HG02852 (cell line): ENCODE measurements around the gene NFIX.
A peak's percentile ranks its signal among the peaks of the same experiment; 100 is the strongest.

ENCODE experiments used
- ATAC-seq: cut with Tn5 transposase; IDR thresholded peaks from one replicate; pipeline ENCODE4 v1.9.1; 2021; ENCODE audit warnings: mild to moderate bottlenecking, moderate library complexity; ENCODE audit not compliant: unreplicated experiment

The NFIX gene

DNA sequence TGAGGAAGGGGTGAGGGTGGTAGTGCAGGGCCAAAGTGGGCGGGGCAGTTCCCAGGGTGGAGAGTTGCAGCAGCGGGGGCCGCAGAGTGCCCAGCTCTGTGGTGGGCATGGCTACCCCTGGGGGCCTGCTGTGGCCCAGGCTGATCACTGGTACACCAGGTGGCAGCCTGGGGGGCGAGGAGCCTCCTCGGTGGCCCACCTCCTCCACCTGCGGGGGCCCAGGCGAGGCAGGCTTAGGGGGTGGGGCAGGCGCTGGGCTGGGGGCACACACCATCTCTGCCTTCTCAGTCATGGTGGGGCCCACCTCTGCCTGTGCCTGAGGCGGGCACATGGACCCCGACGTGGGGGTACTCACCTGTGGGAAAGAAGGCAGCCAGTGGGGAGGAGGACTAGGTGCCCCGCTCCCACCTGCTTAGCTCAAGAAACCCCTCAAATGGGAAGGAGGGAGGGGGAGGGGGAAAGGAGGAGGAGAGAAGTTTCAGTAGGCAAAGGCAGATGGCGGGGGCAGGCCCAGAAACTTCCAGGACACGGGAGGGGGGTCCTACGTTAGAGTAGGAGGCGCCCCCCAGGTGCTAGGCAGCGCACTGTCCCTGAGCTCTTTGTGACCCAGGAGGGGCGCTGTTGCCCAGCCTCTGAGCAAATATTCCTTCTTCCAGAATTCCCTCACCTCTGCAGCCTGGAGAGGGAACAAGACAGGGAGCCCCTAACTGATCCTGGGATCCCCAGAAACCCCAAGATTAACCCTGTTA is 105.7 kb downstream of the NFIX start:
- no peak for ATAC-seq

DNA sequence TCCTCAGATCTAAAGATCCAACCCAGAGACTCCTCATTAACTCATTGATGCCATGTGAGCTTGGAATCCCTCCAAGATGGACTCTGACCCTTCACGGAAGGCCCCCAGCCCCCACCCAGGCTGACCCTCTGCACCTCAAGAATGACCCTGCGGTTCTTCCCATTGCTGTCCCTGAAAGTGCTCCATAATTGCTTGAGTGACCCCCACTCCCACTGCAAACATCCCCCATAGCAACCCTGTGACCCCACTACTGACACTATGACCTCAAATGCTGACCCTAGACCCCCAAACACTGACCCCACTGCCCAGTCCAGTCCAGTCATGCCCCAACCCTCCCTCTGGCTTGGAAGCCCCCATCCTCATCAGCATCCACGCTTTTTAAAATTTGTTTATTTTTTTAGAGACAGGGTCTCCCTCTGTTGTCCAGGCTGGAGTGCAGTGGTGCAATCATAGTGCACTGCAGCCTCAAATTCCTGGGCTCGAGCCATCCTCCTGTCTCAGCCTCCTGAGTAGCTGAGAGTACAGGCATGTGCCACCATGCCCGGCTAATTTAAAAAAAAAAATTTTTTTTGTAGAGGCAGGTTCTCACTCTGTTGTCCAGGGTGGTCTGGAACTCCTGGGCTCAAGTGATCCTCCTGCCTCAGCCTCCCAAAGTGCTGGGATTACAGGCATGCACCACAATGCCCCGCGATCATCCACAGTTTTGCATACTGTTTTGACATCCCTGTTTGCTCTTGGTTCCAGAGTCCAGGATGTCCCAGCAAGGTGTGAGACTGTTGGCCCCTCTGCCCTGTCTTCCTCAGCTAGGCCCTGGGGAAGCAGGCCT is 106.5 kb downstream of the NFIX start:
- ATAC-seq = no peak

DNA sequence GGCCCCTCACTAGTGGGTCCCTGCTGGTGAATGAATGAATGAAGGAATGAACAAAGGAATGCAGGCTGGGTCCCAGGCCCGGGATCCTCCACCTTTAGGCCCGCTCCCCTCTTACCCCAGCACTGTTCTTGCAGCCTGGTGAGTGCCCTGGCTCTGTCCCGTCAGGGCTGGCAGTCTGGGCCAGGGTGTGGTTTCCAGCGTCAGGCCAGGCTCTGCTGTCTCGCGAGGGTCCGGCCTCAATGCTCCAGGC is 107.1 kb downstream of the NFIX start:
- no peak for ATAC-seq

DNA sequence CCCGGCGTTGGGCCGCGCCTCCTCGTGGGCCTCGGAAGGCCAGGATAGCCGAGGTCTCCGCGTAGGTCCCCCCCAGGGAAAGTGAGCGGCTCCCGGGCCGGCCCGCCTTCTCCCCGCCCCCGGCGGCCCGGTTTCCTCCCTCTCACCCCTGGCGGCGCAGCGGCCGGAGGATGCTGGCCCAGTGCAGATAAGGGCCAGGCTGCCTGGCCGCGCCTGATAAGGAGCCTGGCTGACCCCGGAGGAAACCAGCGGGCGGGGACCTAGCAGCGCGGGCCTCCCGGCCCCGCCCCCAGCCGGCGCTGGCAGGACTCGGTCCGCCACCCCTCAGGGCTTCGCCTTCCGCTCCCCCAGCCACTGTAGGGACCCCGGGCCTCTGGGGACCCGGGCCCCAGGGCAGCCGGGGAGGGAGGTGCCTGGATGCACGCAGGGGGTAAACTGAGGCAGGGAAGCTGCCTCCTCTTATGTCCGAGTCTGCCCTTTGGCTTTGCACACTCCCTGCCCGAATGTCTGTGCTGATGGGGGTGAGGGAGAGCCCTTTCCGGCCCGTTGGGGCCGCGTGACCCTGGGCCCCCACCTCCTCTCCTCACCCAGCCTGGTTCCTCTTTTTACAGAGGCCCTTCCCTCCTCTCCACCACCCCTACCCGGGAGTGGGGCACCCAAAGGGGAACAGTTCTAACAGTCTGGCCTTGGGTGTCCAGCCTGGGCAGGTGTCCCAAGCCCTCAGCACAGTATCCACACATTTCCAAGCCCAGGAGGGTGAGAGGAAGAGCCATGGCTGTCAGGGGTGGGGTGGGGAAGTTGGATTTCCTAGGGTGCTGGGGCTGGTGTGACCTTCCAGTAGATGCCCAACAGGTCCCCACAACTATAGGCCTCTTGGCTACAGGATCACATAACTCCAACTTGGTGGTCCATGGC is 107.6 kb downstream of the NFIX start, which contains the start of gene LYL1:
Gene LYL1, minus strand, starts transcription at position 193 of the 915 bp plus-strand sequence. CDS start 1,687 bp downstream, outside the sequence.
- peak; percentile 34 for ATAC-seq

DNA sequence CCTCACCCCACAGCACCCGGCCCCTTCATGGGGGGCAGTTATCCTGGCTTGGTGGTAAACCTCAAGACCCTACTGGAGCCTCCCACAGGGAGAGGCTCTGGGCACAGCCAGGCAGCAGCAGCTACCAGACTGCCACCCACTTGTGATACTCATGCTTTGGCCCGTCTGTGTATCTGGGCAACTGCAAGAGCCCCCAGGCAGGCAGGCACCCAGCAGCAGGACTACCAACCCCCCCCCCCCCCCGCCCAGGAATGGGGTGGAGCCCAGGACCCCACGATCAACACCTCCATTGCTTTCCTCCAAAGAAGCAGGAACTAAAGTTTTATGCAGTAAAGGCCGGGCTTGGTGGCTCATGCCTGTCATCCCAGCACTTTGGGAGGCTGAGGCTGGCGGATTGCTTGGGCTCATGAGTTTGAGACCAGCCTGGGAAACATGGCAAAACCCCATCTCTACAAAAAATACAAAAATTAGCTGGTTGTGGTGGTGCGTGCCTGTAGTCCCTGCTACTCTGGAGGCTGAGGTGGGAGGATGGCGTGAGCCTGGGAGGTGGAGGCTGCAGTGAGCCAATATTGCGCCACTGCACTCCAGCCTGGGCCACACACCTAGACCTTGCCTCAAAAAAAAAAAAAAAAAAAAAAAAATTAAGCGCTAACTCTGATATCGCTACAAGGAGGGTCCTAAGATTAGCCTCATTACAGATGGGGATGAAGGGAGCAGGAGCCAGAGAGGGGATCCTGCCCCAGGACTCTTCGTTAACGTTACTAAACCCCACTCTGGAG is 108.5 kb downstream of the NFIX start:
- no peak for ATAC-seq

DNA sequence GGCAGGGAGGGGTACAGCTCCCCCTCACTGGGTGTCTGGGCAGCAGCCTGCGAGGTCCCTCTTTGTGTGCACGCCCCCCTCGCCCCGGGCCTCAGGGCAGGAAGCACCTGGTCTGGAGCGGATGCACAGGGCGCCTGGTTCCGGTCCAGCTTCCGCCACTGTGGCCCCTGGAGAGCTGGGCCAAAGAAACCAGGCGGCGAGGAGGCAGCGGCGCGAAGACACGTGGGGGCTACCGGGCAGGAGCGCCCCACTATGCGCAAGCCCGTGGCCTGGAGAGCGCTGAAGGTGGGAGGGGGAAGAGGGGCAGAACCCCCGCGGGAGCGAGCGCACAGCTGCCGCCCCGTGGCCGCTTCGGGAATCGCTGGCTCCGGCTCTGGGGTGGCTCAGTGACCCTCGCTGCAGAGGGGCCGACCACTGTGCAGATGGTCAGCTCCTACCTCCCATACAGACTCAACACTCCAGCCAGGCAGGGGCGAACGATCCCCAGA is 109.1 kb downstream of the NFIX start:
- ATAC-seq = peak; percentile 31

DNA sequence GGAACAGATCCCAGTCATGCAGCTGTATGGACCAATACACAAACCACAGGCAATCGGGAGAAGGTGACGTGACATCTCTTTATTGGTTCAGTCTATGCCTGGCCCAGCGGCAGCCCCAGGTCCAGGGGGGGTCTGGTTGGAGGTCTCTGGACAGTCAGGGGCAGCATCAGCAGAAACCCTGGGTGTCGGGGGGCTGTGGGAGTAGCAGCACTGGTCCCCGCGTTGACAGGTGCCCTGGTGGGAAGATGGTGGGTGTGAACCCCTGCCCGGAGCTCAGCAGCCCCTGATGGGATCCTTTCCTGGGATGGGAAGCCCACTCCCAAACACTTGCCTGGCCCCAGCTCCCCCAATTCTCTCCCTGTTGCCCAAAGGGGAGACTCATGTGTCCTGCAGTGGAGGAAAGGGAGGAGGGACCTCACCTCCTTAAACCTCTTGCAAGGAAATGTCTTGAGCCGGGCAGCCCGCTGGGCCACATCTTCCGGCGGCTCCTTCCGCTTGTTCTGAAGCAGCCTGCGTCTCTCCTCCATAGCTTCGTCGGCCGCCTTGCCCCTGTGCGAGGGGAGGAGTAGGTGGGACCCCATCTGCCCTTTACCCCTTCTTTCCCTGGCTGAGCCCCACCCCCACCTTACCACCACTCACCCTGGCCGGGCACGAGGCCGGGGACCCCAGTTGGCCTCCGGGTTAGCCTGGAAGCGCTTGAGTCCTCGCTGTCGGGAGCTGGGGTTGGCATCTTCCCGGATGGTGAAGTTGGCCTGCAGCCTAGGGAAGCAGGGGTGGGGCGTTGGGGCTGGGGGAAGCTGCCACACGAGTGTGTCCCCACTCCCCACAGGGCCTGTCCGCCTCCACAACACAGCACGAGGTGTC is 109.8 kb downstream of the NFIX start:
- no peak for ATAC-seq

DNA sequence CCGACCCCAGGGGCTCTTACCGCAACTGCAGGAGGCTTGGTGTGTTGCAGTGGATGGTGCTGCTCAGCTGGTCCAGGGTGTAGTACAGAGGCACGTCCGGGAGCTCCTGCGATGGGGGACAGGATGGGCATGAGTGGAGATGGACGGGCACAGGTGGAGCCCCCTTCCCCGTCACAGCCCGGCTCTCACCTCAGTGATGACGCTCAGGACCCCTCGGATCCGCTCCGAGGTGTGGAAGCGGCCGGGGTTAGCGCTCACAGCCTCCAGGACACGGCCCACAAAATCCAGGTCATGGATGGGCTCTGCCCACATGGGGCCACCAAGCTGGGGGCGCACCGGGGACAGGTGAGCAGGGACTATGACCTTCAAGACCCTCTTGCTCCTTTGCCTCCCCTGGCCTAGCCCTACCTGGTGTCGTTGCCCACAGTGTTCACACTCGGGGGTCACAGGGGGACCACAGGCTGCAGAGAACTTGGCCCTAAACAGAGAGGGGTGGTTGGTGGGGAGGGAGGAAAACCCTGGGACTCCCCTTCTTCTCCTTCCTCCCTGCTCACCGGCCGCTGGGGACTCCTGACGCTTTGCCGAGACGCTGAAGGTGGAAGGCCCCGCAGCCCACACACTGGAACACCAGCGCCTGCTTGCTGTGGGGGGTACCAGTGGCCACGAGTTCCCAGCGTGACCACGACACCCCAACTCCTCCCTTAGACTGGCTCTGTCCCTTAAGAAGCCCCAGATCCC is 114.3 kb downstream of the NFIX start:
- no peak for ATAC-seq

DNA sequence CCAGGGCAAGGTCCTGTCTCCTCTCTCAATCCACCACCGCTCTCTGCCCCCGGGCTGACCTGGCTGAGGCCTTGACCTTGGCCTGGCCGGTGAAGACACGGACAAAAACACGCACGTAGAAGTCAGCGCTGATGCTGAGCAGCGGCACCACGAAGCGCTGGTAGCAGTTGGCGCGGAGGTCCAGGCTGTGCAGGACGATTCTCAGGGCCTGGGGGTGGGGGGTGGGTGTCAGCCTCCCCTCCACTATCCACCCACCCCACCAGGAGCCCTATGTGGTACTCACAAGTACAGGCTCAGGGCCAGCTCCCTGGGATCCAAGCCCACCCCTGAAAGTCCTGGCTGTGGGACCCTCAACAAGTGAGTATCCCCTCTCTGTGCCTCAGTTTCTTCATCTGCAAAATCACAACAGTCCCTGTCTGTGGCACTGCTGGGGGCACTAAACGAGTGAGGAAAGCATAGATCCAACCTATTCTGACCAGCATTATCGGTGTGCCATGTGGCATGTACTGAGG is 114.9 kb downstream of the NFIX start:
- no peak for ATAC-seq

DNA sequence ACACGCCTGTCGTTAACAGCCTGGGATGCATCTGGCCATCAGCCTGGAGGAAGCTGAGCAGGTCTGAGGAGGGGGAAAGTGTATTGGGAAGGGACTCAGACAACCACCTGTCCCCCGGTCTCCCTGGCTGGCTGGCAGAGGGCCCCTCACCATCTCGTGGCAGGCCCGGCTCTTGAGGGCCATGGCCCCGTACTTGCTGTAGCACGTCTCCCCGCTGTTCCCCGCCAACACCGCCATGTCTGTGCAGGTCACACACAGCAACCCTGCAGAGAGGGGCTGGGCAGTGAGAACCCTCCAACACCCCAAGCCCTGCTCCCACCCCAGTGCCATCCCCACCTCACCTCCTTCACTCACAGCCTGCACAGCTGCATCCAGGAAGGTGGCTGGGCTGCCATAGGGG is 117.3 kb downstream of the NFIX start:
- ATAC-seq = no peak

DNA sequence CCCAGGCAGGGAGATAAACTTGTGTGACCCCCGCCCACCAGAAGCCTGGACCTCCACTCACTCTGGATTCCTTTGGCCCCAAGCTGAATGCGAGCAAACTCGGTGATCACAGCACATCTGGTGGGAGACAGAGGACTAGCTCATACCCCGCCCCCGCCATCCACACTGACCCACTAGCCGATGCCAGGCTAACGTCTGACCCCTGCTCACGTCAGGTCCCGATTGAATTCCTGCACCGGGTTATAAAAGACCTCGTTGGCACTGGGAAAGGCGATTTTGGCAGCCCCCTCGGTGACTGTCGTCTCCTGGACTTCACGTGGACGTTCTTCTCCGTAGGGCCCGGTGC is 120.6 kb downstream of the NFIX start:
- ATAC-seq = no peak

DNA sequence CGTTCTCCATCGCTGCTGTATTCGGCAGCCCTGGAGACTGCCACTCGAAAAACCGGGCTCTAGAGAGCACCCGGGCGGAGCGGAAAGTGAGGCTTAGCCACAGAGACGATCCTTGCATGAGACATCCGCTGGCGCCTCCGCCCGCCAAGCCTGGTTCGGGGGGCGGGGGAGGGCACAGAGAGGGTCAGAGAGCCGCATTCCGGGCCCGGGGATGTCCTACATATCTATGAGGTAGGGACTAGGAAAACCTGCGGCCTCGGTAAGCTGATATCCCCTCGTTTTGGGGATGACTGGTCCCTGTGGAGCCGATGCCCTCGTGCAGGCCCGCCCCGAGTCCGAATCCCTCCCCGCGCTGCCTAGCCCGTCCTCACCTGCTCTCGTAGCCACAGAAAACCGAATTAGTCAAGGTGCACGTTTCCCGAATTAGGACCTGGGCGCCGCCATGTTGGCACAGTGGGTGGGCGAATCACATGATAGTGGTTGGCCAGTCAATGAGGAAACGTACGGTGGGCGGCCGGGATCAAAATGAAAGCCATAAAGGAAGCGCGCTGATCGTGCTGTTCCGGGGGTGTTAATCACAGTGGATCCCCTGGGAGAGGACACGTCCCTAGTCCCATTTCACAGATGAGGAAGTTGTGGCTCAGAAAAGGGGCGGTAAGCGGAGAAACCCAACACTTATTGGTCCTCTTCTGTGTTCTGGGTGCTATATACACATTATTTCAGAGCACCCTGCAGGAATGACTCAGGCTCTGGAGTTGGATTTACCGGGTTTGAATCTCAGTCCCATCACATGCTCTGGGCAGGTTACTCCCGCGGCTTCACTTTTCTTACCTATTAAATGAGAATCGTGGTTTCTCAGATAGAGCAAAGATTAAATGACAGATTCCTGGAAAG is 121.3 kb downstream of the NFIX start, which contains the start of gene TRMT1:
Gene TRMT1, minus strand, starts transcription at position 459 of the 894 bp plus-strand sequence. Its CDS starts 341 bp downstream, at position 118.
- no peak for ATAC-seq

DNA sequence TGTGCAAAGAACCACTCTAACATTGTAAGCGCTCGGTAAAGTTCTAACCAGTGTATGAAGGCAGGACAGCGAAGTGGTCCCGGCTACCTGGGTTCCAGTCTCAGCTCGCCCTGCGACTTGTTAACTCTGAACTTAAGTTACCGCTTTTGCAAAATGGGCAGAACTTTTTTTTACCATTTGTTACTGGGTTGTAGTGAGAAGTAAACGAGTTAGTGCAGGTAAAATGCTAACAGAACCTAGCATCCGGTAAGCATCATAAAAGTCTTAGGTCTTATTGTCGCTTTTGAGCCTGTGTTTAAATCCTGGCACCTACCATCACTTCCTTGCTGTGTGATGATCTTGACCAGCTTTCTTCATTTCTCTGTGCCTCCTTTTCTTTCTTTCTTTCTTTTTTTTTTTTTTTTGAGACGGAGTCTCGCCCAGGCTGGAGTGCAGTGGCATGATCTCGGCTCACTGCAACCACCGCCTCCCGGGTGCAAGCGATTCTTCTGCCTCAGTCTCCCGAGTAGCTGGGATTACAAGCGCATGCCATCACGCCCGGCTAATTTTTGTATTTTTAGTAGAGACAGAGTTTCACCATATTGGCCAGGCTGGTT is 122.0 kb downstream of the NFIX start:
- ATAC-seq = no peak

DNA sequence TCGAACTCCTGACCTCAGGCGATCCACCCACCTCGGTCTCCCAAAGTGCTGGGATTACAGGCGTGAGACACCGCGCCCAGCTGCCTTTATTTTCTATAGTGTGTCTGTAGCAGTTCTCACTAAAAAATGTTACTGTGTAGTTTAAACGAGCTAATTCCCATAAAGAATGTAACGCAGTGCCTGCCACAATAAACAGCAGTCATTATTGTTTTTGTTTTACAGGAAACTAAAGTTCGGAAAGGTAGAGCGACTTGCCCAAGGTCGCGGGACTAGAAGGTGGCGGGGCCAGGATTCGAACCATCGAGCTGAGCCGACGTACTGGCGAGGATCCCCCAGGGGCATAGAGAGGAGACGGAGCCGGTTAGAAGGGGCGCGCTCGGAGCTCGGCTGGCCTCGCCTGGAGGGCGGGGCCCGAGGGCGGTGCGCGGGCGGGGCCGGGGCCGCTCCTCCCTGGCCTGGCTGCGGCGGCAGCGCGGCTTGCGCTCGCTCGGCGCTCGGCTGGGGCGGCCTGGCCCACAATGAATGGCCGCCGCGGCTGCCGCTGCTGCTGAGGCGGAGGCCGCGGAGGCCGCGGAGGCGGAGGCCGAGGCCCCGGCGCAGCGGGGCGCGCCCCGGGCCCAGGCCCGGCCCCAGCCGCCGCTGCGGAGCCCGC is 122.6 kb downstream of the NFIX start, which contains the start of gene NACC1:
Gene NACC1, plus strand, starts transcription at position 493 of the 652 bp plus-strand sequence. CDS start 16,944 bp downstream, outside the sequence.
- ATAC-seq = peak; percentile 54

DNA sequence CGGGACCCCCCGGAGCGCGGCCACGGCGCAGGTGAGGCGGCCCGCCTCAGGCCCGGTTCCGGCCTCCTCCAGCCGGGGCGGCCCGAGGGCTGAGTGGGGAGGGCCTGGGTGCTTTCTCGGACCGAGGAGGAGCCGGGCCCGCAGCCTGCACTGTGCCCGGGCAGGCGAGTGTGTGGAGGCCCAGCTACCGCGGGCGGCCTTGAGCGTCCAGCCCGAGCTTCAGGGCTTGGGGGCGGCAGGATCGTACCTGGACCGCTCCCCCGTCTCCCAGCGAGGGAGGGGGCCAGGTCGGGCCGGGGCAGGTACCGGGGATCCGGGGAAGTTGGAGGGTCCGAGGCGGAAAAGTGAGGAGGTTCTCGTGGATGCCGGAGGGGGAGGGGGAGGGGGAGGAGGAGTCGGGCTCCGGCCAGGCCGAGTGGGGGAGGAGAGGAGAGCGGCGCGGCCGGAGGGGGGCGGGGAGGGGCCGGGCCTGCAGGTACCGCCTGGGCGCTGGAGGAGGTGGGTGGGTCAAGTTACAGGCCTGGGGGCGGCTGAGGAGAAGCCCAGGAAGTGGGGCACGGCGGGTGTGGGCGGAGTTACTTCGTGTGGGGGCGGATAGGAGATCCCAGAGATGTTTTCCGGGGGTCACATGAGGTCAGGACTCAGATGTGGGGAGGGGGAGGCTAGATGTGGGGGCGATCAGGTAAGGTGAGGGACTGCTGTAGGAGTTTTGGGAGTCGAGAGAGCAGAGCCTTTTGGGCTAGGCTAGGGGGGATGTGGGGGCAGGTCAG is 123.3 kb downstream of the NFIX start:
- ATAC-seq = no peak

DNA sequence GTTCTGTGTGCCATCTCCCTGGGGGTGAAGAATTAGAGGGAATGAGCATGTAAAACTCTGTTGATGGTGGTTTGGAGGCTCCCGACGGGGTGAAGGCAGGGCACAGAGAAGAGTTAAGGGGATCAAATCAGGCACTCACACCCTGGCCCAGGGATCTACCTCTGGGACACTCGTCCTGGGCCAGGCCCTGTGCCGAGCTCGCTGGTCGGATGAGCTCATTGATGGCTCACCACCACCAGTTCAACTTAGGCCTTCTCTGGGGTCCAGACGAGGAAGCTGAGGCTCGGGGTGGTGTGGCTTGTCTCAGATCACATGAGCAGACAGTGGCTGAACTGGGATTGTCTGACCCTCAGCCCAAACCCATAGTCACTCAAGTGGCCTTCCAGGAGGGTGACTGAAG is 124.4 kb downstream of the NFIX start:
- ATAC-seq = no peak
